ENCODE results near the gene LARGE2. TPM values are rescaled to one million over a fixed set of nuclear protein-coding genes. Genes with fewer than 3 reads are reported as not detected.

The LARGE2 gene
- total RNA-seq (2014; rRNA removed; shearing (Covaris generic)) (74.5 and 107 TPM in 2 replicates), polyA plus RNA-seq (2016; fragmentation: Nextera tagmentation; extraction: Ambion mirVana) (89.8 and 97.8 TPM in 2 replicates)
- long read RNA-seq, transcript LARGE2-202 (14 exons, 2,516 nt) = major isoform, 8 of 42 reads
- long read RNA-seq, partial matches to known transcripts = 14 of 42 reads
- long read RNA-seq, other reads (novel, unspliced or antisense) = 16 of 42 reads

DNA sequence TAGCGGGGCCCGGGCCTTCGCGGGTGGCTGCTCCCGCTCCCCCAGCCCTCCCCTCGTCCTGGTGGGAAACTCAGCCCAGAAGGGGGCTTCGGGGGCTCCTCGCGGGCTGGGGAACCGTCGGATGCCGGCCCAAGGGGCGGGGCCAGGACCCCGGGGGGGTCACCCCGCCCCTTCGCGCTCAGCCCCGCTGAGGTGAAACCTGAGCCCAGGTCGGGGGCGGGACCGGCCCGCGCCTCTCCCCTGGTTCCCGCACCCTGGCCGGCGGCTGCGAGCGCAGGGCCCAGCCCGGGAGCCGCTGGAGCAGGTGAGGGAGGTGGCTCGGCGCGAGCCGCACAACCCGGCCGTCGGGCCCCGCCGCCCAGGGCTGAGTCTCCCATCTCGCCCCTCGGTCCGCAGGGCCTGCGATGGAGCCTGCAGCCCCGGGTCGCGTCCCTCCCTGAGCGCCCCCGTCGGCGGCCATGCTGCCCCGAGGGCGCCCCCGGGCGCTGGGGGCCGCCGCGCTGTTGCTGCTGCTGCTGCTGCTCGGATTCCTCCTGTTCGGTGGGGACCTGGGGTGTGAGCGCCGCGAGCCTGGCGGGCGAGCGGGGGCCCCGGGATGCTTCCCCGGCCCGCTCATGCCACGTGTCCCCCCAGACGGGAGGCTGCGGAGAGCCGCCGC is at the start of gene LARGE2:
LARGE2 (plus strand) TSS at position 232 of the 658 bp plus-strand sequence; CDS start at position 459, 227 bp downstream.
- Mint-ChIP-seq H3K4me1 (peaks cover 30% of the 10 kb centered on the region), H3K27ac (peak within 1 kb of the TSS; percentile 95), H3K36me3 (ENCODE audit: low read depth) (peaks cover 33% of the 10 kb centered on the region), H3K27me3 (ENCODE audit: insufficient read depth, low read depth, poor library complexity) (peaks cover 35% of the 10 kb centered on the region), H3K4me3 (peak within 1 kb of the TSS; percentile 90), H3K9me3 (no peaks in the 10 kb centered on the region; the same call in 2 of the 3 replicates)
- H3K36me3 ChIP-seq (ENCODE audit: insufficient read depth) = no peaks in the 10 kb centered on the region
- peaks cover 6% of the 10 kb centered on the region; the same call in 1 of the 2 replicates for H4K20me1 ChIP-seq (replicated peaks; ENCODE audit: insufficient read depth)
- H2AFZ ChIP-seq = peak within 1 kb of the TSS; percentile 43; the same call in 1 of the 2 replicates
- no peaks in the 10 kb centered on the region for H3K9me2 ChIP-seq (ENCODE audit: insufficient read depth)
- DNase-seq (ENCODE audit: low spot score) = peak; percentile 88
- peaks cover 19% of the 10 kb centered on the region for H3K79me2 ChIP-seq (replicated peaks; ENCODE audit: insufficient read depth)
- peaks cover 9% of the 10 kb centered on the region; the same call in 1 of the 2 replicates for H3K27me3 ChIP-seq (ENCODE audit: insufficient read depth)
- H3K4me1 ChIP-seq (ENCODE audit: insufficient read depth) = peaks cover 33% of the 10 kb centered on the region
- TF ChIP-seq, protein P1, sequence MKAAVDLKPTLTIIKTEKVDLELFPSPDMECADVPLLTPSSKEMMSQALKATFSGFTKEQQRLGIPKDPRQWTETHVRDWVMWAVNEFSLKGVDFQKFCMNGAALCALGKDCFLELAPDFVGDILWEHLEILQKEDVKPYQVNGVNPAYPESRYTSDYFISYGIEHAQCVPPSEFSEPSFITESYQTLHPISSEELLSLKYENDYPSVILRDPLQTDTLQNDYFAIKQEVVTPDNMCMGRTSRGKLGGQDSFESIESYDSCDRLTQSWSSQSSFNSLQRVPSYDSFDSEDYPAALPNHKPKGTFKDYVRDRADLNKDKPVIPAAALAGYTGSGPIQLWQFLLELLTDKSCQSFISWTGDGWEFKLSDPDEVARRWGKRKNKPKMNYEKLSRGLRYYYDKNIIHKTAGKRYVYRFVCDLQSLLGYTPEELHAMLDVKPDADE (IDR thresholded peaks at IDR 0.05) = no peak
- TF ChIP-seq, protein P2, sequence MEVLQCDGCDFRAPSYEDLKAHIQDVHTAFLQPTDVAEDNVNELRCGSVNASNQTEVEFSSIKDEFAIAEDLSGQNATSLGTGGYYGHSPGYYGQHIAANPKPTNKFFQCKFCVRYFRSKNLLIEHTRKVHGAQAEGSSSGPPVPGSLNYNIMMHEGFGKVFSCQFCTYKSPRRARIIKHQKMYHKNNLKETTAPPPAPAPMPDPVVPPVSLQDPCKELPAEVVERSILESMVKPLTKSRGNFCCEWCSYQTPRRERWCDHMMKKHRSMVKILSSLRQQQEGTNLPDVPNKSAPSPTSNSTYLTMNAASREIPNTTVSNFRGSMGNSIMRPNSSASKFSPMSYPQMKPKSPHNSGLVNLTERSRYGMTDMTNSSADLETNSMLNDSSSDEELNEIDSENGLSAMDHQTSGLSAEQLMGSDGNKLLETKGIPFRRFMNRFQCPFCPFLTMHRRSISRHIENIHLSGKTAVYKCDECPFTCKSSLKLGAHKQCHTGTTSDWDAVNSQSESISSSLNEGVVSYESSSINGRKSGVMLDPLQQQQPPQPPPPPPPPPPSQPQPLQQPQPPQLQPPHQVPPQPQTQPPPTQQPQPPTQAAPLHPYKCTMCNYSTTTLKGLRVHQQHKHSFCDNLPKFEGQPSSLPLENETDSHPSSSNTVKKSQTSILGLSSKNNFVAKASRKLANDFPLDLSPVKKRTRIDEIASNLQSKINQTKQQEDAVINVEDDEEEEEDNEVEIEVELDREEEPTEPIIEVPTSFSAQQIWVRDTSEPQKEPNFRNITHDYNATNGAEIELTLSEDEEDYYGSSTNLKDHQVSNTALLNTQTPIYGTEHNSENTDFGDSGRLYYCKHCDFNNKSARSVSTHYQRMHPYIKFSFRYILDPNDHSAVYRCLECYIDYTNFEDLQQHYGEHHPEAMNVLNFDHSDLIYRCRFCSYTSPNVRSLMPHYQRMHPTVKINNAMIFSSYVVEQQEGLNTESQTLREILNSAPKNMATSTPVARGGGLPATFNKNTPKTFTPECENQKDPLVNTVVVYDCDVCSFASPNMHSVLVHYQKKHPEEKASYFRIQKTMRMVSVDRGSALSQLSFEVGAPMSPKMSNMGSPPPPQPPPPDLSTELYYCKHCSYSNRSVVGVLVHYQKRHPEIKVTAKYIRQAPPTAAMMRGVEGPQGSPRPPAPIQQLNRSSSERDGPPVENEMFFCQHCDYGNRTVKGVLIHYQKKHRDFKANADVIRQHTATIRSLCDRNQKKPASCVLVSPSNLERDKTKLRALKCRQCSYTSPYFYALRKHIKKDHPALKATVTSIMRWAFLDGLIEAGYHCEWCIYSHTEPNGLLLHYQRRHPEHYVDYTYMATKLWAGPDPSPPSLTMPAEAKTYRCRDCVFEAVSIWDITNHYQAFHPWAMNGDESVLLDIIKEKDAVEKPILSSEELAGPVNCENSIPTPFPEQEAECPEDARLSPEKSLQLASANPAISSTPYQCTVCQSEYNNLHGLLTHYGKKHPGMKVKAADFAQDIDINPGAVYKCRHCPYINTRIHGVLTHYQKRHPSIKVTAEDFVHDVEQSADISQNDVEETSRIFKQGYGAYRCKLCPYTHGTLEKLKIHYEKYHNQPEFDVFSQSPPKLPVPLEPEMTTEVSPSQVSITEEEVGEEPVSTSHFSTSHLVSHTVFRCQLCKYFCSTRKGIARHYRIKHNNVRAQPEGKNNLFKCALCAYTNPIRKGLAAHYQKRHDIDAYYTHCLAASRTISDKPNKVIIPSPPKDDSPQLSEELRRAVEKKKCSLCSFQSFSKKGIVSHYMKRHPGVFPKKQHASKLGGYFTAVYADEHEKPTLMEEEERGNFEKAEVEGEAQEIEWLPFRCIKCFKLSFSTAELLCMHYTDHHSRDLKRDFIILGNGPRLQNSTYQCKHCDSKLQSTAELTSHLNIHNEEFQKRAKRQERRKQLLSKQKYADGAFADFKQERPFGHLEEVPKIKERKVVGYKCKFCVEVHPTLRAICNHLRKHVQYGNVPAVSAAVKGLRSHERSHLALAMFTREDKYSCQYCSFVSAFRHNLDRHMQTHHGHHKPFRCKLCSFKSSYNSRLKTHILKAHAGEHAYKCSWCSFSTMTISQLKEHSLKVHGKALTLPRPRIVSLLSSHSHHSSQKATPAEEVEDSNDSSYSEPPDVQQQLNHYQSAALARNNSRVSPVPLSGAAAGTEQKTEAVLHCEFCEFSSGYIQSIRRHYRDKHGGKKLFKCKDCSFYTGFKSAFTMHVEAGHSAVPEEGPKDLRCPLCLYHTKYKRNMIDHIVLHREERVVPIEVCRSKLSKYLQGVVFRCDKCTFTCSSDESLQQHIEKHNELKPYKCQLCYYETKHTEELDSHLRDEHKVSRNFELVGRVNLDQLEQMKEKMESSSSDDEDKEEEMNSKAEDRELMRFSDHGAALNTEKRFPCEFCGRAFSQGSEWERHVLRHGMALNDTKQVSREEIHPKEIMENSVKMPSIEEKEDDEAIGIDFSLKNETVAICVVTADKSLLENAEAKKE (CRISPR knock-in tag; IDR thresholded peaks at IDR 0.05) = no peak
- peak; percentile 1; the same call in 1 of the 2 replicates for TF ChIP-seq CREB1 (CRISPR knock-in tag; IDR thresholded peaks at IDR 0.05; ENCODE audit: low read depth)
- no peak for TF ChIP-seq EZH2 (IDR thresholded peaks at IDR 0.05; ENCODE audit: low read depth, unreplicated experiment)
- no peak for TF ChIP-seq ZNF331 (CRISPR knock-in tag; IDR thresholded peaks at IDR 0.05; ENCODE audit: low read depth)
- peak; percentile 55 for TF ChIP-seq POLR2AphosphoS5 (IDR thresholded peaks at IDR 0.05; ENCODE audit: low read depth)
- TF ChIP-seq, protein P3, sequence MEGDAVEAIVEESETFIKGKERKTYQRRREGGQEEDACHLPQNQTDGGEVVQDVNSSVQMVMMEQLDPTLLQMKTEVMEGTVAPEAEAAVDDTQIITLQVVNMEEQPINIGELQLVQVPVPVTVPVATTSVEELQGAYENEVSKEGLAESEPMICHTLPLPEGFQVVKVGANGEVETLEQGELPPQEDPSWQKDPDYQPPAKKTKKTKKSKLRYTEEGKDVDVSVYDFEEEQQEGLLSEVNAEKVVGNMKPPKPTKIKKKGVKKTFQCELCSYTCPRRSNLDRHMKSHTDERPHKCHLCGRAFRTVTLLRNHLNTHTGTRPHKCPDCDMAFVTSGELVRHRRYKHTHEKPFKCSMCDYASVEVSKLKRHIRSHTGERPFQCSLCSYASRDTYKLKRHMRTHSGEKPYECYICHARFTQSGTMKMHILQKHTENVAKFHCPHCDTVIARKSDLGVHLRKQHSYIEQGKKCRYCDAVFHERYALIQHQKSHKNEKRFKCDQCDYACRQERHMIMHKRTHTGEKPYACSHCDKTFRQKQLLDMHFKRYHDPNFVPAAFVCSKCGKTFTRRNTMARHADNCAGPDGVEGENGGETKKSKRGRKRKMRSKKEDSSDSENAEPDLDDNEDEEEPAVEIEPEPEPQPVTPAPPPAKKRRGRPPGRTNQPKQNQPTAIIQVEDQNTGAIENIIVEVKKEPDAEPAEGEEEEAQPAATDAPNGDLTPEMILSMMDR (conservative IDR thresholded peaks at IDR 0.05; ENCODE audit: low read depth in 2 of 2) = 0 out of 4 replicates have a peak, but pooled peaks of 1 of the 2 experiments have one; percentile 3
- H3K27ac ChIP-seq (ENCODE audit: low read depth) = peak within 1 kb of the TSS; percentile 97
- peaks cover 15% of the 10 kb centered on the region for H3F3A ChIP-seq (replicated peaks; ENCODE audit: low read depth)
- peak within 1 kb of the TSS; percentile 97 for H3K4me2 ChIP-seq
- ATAC-seq = peak; percentile 61
- peak within 1 kb of the TSS; percentile 91 for H3K4me3 ChIP-seq
